ENCODE data around the gene GPR146. TPM values are rescaled to one million over a fixed set of nuclear protein-coding genes. Genes with fewer than 3 reads are reported as not detected.
A peak's percentile ranks its signal among the peaks of the same experiment; 100 is the strongest.

GPR146 gene
- total and polyA plus RNA-seq, 2 of the 13 experiments (the other 11 are each of a cell fraction or from before 2014, with no cell fraction given): 2.0 to 15.9 TPM

- TF ChIP-seq ZBTB33 (CRISPR knock-in tag; IDR thresholded peaks at IDR 0.05) (peak; percentile 89), RFXAP (CRISPR knock-in tag; IDR thresholded peaks at IDR 0.05; ENCODE audit: borderline replicate concordance) (no peak), SAP130 (CRISPR knock-in tag; IDR thresholded peaks at IDR 0.05; ENCODE audit: low read depth) (peak; percentile 66), YY1 (IDR thresholded peaks at IDR 0.05; ENCODE audit: insufficient read depth, insufficient replicate concordance, low read depth, low read length) (peak; percentile 21), BCL3 (CRISPR knock-in tag; IDR thresholded peaks at IDR 0.05) (no peak), RERE (CRISPR knock-in tag; IDR thresholded peaks at IDR 0.05; ENCODE audit: low read depth) (no peak), ATM (IDR thresholded peaks at IDR 0.05; ENCODE audit: borderline replicate concordance) (no peak), ZNF788 (CRISPR knock-in tag; IDR thresholded peaks at IDR 0.05; ENCODE audit: borderline replicate concordance) (peak; percentile 35; the same call in 1 of the 2 replicates), RARA (CRISPR knock-in tag; IDR thresholded peaks at IDR 0.05) (peak; percentile 71), HMGA1 (CRISPR knock-in tag; conservative IDR thresholded peaks at IDR 0.05) (no peak), MTF2 (CRISPR knock-in tag; IDR thresholded peaks at IDR 0.05; ENCODE audit: borderline replicate concordance) (peak; percentile 61; the same call in 1 of the 2 replicates), ZNF484 (CRISPR knock-in tag; IDR thresholded peaks at IDR 0.05; ENCODE audit: borderline replicate concordance, low read depth) (no peak), ATF1 (CRISPR knock-in tag; IDR thresholded peaks at IDR 0.05) (no peak), TAF15 (IDR thresholded peaks at IDR 0.05; ENCODE audit: low read depth, low read length, poor library complexity, severe bottlenecking) (no peak), ZNF329 (CRISPR knock-in tag; IDR thresholded peaks at IDR 0.05; ENCODE audit: low read depth) (no peak), TOE1 (CRISPR knock-in tag; IDR thresholded peaks at IDR 0.05) (no peak), NFRKB (IDR thresholded peaks at IDR 0.05) (no peak), BATF2 (CRISPR knock-in tag; IDR thresholded peaks at IDR 0.05) (no peak)
Observed at GRCh38 chr7:1015196-1016121, 28.9 kb upstream of the GPR146 start (continued).

Measured in HepG2 (cell line).